ACHN (cell line): ENCODE measurements around the gene OR52W1.

Experiments used
- DNase-seq: peaks from one replicate; pipeline ENCODE4 v3.0.0-alpha.2; 2015
- in situ Hi-C: cut with HindIII; loops from 2 replicates; pipeline ENCODE4 v1.10.0; 2017; ENCODE audit warnings: low sequenced_read_pairs, low pct_ligation_motif_present, low pct_unique_long_range_greater_than_20kb

Gene OR52W1

GRCh38 chr11:6210274-6210955 is 11.4 kb downstream of the OR52W1 start:
- in situ Hi-C loops: no loop called here
- no peak for DNase-seq

GRCh38 chr11:6214530-6214929 is 15.5 kb downstream of the OR52W1 start:
- in situ Hi-C loops: no loop called here
- no peak for DNase-seq

- in situ Hi-C loops: no loop called here
- no peak for DNase-seq
Measured at GRCh38 chr11:6216501-6216900, 17.5 kb downstream of the OR52W1 start.

- DNase-seq: no peak
- in situ Hi-C loops: no loop called here
Measured at GRCh38 chr11:6217722-6218121, 18.7 kb downstream of the OR52W1 start.

- in situ Hi-C loops: no loop called here
- peak; percentile 74 for DNase-seq
Measured at GRCh38 chr11:6219359-6219758, 20.3 kb downstream of the OR52W1 start.

GRCh38 chr11:6223854-6224253 is 24.8 kb downstream of the OR52W1 start:
- in situ Hi-C loops: no loop called here
- no peak for DNase-seq

GRCh38 chr11:6224421-6224820 is 25.4 kb downstream of the OR52W1 start:
- DNase-seq: no peak
- in situ Hi-C loops: no loop called here

- in situ Hi-C loops: no loop called here
- DNase-seq: no peak
Measured at GRCh38 chr11:6225024-6225423, 26.0 kb downstream of the OR52W1 start.

GRCh38 chr11:6225896-6226295 is 26.9 kb downstream of the OR52W1 start:
- in situ Hi-C loops: no loop called here
- no peak for DNase-seq

- in situ Hi-C loops: no loop called here
- no peak for DNase-seq
Measured at GRCh38 chr11:6228520-6228919, 29.5 kb downstream of the OR52W1 start.

GRCh38 chr11:6229911-6230310 is 30.9 kb downstream of the OR52W1 start:
- DNase-seq: no peak
- in situ Hi-C loops: no loop called here

GRCh38 chr11:6232899-6233298 is 33.9 kb downstream of the OR52W1 start:
- no peak for DNase-seq
- in situ Hi-C loops: no loop called here

- DNase-seq: peak; percentile 23
- in situ Hi-C loops: no loop called here
Measured at GRCh38 chr11:6233984-6234386, 35.0 kb downstream of the OR52W1 start.

GRCh38 chr11:6234387-6235107 is 35.5 kb downstream of the OR52W1 start, which contains the start of gene FHIP1B:
Gene FHIP1B, minus strand, starts transcription at chr11:6234636. Its CDS starts 10,120 bp downstream, at chr11:6224516.
- DNase-seq: peak; percentile 98
- in situ Hi-C loops: no loop called here

- DNase-seq: no peak
- in situ Hi-C loops: no loop called here
Measured at GRCh38 chr11:6237266-6237665, 38.2 kb downstream of the OR52W1 start.

GRCh38 chr11:6237761-6238302 is 38.8 kb downstream of the OR52W1 start:
- in situ Hi-C loops: no loop called here
- DNase-seq: no peak

GRCh38 chr11:6238902-6239301 is 39.9 kb downstream of the OR52W1 start, which contains the start of gene CNGA4:
Gene CNGA4, plus strand, starts transcription at chr11:6239089. Its CDS starts 118 bp downstream, at chr11:6239207.
- in situ Hi-C loops: no loop called here
- no peak for DNase-seq

GRCh38 chr11:6240139-6240538 is 41.1 kb downstream of the OR52W1 start:
- in situ Hi-C loops: no loop called here
- DNase-seq: no peak

- DNase-seq: no peak
- in situ Hi-C loops: no loop called here
Measured at GRCh38 chr11:6240781-6241180, 41.8 kb downstream of the OR52W1 start.

- in situ Hi-C loops: no loop called here
Measured at GRCh38 chr11:6241316-6241715, 42.3 kb downstream of the OR52W1 start.

More at GRCh38 chr11:6241316-6241715, 42.3 kb downstream of the OR52W1 start:
- no peak for DNase-seq
